HG03095 (cell line): ENCODE results near the gene SPTB.

Experiments
- ATAC-seq: cut with Tn5 transposase; IDR thresholded peaks from one replicate; pipeline ENCODE4 v1.9.1; 2021; ENCODE audit warnings: moderate library complexity; ENCODE audit not compliant: unreplicated experiment

SPTB gene

GRCh38 chr14:64755781-64756221 lies 123.9 kb downstream of the SPTB start:
- ATAC-seq: no peak

GRCh38 chr14:64754685-64755084 lies 125.0 kb downstream of the SPTB start:
- ATAC-seq: no peak

- no peak for ATAC-seq
These were observed 125.7 kb downstream of the SPTB start for GRCh38 chr14:64753999-64754398.

DNA sequence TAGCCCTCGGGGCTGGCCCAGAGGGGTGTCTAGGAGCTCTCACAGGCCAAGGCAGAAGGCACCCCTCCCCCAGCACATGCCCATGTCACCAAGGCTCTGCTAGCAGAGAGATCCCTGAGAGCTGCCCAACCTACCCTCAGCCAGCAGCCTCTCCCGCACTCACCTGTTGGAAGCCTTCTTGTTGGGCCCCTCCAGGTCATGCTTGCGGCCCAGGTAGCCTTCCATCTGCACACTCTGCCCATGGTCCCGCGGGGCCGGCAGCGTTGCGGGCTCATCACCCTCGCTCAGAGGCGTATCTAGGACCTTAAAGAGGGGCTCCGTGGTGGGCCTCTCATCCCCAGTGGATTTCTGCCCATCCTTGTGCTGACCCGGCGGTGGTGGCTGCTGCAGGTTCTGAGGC lies 126.3 kb downstream of the SPTB start:
- no peak for ATAC-seq

DNA sequence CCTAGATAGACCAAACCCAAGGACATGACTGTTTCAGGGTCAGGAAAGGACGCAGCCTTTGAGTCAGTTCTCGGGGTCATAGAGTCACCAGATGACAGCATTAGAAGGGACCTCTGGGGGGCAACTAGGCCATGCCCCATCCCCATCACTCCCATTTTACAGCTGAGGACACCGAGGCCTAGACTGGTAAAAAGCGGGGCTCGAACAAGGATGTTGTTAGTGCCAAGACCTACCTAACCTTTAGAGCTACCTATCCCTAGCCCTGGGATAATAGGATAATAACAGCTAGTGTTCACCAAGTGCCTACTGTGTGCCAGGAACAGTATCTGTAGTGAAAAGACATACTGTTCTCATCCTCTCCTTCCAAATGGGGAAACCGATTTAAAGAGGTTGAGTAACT lies 126.8 kb downstream of the SPTB start:
- no peak for ATAC-seq

DNA sequence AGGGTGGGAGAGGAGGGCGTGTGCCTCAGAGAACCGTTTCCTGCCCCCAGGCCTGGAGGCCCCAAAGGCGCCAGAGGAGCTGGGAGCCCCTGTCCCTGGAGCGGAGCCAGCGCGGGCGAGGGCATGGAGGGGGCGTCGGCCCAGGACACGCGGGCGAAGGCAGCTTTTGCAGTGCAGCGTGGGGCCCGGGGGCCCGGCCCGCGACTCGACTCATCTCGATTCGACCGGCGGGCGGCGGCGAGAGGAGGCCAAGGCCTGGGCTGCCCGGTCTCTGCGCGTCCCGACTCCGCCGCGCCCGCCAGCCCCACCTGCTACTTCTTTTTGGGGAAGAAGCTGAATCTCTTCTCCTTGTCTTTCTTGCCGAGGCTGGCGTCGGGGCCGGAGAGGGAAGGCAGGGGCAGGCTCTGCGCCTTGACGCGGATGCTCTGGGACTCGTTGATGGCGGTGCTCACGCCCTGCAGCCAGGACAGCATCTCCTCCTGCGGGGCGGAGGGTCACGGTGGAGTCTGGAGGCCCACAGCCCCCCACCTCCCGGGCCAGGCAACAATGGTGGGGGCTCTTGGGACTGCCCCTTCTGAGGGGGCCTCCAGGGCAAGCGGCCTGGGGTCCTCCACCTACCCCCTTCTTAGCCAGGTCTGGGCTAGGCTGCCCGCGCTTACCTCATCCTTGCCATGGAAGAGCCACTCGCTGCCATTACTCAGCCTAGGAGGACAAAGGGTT lies 130.6 kb downstream of the SPTB start:
- no peak for ATAC-seq

GRCh38 chr14:64748521-64748920 lies 131.2 kb downstream of the SPTB start:
- ATAC-seq: no peak

DNA sequence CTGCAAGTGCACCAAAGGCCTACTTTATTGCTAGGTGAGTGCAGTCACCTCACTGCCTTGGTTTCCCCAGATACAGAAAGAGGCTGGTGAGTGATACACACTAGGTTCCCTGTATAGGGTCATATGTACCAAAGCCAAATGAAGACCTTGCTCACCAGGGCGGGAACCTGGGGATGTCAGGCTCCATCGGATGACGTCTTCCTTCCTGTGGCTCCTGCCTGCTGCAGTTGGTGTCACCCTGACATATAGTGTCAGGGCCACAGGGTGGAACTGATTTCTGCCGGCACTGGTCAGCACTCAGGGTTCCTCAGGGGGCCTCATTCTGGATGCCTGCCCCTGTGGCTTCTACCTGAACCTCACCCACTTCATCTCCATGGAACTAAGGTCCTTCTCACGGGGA lies 132.4 kb downstream of the SPTB start:
- no peak for ATAC-seq

DNA sequence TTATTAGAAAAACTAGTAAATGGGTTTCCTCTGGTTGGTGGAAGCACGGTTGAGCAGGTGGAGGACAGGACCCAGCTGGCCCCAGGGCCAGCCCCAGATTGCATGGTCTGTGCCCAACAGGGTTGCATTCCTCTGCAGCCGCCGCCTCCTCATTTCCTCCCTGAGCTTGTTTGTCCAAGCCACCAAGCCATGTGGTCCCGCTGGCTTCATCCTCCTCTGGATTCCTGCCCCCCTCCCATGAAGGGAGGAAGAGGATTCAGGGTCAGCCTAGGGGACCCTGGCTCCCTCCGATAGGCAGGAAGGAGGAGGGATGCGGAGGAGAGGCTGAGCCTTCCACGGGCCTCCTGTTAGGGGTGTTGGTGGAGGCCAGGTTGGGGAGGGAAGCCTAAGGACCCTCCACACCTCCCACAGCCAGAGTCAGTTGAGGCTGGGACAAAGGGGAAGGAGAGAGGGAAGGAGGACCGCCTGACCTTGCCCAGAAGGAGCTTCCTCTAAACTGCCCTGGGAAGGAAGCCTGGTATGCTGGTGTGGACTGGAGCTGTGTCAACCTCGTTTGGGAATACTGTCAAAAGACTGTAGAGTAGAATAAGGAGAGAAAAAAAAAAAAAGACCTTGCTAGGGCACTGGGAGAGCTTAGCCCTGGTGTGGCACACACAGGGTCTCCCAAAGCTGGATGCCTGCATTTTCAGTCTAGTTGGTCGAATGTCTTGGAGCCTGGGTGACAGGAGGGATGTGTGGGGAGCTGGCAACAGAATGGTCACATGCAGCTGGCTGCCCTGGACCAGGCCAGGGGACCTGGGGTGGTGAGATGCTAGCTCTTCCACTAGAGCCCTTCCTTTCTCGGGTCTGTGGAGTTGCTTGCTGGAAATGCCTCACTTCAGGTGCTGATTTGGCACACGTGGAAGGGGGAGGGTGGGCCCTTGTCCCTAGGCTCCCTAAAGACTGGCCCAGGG lies 133.1 kb downstream of the SPTB start:
- ATAC-seq: no peak

GRCh38 chr14:64745511-64746091 lies 134.1 kb downstream of the SPTB start:
- no peak for ATAC-seq

DNA sequence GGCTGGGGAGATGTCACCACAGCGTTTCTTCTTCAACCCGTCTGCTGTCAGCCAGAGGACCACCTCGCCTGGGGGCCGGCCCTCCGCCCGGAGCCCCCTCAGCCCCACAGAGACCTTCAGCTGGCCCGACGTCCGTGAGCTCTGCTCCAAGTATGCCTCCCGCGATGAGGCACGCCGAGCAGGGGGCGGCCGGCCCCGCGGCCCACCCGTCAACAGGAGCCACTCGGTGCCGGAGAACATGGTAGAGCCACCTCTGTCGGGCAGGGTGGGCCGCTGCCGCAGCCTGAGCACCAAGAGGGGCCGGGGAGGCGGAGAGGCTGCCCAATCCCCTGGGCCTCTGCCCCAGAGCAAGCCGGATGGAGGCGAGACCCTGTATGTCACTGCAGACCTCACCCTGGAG lies 136.6 kb downstream of the SPTB start:
- no peak for ATAC-seq

- no peak for ATAC-seq
These were observed 137.7 kb downstream of the SPTB start for GRCh38 chr14:64741961-64742360.

- no peak for ATAC-seq
These were observed 138.5 kb downstream of the SPTB start for GRCh38 chr14:64741200-64741599.

- no peak for ATAC-seq
These were observed 141.4 kb downstream of the SPTB start for GRCh38 chr14:64738281-64738804.

DNA sequence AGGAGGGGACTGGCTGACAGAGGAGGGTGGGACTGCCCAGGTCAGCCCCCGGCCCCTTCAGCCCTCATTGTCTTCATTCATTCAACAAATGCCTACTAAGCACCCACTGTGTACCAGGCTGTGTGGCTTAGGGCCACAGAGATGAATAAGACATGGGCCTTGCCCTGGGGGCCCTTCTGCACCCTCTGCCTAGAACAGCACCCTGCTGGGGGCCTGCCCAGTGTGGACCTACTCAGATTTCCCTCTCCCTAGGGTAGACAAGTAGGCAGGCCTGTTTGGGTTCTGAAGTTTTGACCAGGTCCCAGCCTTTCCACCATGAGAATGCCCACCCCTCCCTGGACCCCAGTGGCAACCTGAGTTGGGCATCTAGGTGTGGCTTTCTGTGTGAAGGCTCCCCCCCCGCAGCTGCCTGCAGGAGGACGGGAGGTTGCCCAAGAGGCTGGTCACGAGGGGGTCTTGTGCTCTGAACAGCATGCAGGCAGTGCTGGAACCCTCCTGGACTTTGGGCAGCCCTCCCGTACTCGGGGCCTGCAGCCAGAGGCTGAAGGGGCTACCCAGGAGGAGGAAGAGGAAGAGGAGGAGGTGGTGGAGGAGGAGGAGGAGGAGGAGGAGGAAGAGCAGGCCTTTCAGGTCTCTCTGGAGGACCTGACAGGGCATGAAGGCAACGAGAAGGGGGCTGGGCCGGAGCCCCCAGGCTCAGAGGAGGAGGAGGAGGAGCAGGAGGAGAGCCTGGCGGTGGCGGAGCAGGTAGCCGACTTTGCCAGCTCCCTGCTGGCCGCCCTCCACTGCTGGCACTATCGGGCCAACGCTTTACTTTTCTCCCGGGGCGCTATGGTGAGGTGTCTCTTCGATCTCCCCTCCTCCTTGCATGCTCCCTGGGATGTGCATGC lies 142.1 kb downstream of the SPTB start:
- ATAC-seq: no peak

- ATAC-seq: no peak
These were observed 143.2 kb downstream of the SPTB start for GRCh38 chr14:64736271-64737169.

DNA sequence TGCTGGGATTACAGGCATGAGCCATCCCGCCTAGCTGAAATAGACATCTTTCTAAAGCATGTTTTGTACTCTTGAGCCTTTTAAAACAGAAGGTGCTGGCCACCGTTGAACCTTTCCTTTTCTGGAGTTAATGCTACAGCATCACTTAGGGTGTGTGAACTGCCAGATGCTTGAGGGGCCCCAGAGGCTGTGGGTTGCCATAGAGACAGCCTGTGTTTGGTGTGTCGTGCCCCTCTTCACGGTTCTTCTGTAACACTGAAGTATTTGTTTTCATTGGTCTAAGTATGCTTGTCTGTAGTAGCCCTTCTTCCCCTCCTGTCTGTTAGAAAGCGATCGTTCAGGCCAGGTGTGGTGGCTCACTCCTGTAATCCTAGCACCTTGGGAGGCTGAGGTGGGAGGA lies 144.7 kb downstream of the SPTB start:
- no peak for ATAC-seq

- ATAC-seq: no peak
These were observed 145.8 kb downstream of the SPTB start for GRCh38 chr14:64733899-64734298.

DNA sequence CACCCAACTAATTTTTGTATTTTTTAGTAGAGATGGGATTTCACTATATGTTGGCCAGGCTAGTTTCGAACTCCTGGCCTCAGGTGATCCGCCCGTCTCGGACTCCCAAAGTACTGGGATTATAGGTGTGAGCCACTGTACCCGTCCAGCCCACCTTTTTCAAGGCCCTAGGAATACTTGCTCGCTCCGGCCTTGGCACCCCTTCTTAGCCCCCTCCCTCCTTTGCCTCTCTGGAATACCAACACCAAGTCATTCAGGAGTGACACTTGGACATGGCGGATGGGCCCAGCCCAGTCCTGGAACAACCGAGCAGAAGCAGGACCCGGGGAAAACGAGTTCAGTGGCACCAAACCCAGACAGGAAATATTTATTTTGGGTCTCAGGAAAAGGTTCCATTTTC lies 146.4 kb downstream of the SPTB start:
- ATAC-seq: no peak
